CD14-positive monocyte (primary cell): ENCODE results near the gene L3MBTL4. TPM values are rescaled to one million over a fixed set of nuclear protein-coding genes. Genes with fewer than 3 reads are reported as not detected.

ENCODE experiments used
- DNase-seq, 3 donors: peaks; one replicate each; pipeline ENCODE4 v3.0.0-alpha.2; 2011 to 2022
- H2AFZ ChIP-seq: 2 replicates; pipeline ENCODE4 v1.6.0; 2012; ENCODE audit warnings: mild to moderate bottlenecking, low read depth, low read length, inconsistent platforms; ENCODE audit not compliant: insufficient read depth, poor library complexity, severe bottlenecking
- H3K27ac ChIP-seq, 2 donors: 1 replicate in 1 of 2; 2 replicates in 1 of 2; pipeline ENCODE4 v1.5.1; 2012 to 2013; ENCODE audit warnings: low read length in 2 of 2, control low read depth in 1 of 2, inconsistent platforms in 1 of 2, low read depth in 1 of 2, mild to moderate bottlenecking in 1 of 2
- H3K27me3 ChIP-seq, 2 donors: one replicate each; pipeline versions ENCODE4 v1.6.0 to v1.6.1; 2011 to 2013; ENCODE audit warnings: low read length in 2 of 2; ENCODE audit not compliant: control insufficient read depth in 2 of 2, insufficient read depth in 2 of 2
- H3K36me3 ChIP-seq, 2 donors: replicated peaks in 1 of 2; 1 replicate in 1 of 2; 2 replicates in 1 of 2; pipeline versions ENCODE4 v1.5.1 to v1.6.1; 2012 to 2013; ENCODE audit warnings: low read length in 2 of 2, control low read depth in 1 of 2, inconsistent platforms in 1 of 2, mild to moderate bottlenecking in 1 of 2; ENCODE audit not compliant: insufficient read depth in 2 of 2, control insufficient read depth in 1 of 2
- H3K4me1 ChIP-seq, 2 donors: 1 replicate in 1 of 2; 2 replicates in 1 of 2; pipeline versions ENCODE4 v1.5.1 to v1.6.1; 2012 to 2013; ENCODE audit warnings: low read length in 2 of 2, control low read depth in 1 of 2, inconsistent platforms in 1 of 2, mild to moderate bottlenecking in 1 of 2, moderate library complexity in 1 of 2; ENCODE audit not compliant: insufficient read depth in 2 of 2, control insufficient read depth in 1 of 2
- H3K4me2 ChIP-seq: replicated peaks from 2 replicates; pipeline ENCODE3; 2012; ENCODE audit warnings: low read length, moderate library complexity, mild to moderate bottlenecking; ENCODE audit not compliant: poor library complexity, severe bottlenecking; ENCODE audit errors: extremely low read depth
- H3K4me3 ChIP-seq, 3 experiments: fragments of 200-600 bp in 1 of 3; sonication (generic) in 1 of 3; replicated peaks in 1 of 3; 1 replicate in 2 of 3; 2 replicates in 1 of 3; pipeline ENCODE4 v1.5.1; 2011 to 2013; ENCODE audit warnings: low read length in 3 of 3, mild to moderate bottlenecking in 3 of 3, control low read depth in 2 of 3, low read depth in 2 of 3, inconsistent platforms in 1 of 3, moderate library complexity in 1 of 3
- H3K79me2 ChIP-seq: 2 replicates; pipeline ENCODE4 v1.6.0; 2012; ENCODE audit warnings: mild to moderate bottlenecking, control low read depth, inconsistent platforms, low read length, moderate library complexity; ENCODE audit not compliant: insufficient read depth
- H3K9ac ChIP-seq: 2 replicates; pipeline ENCODE4 v1.6.0; 2017; ENCODE audit warnings: low read length, mild to moderate bottlenecking; ENCODE audit not compliant: insufficient read depth, poor library complexity, severe bottlenecking
- H3K9me3 ChIP-seq, 2 donors: replicated peaks in 1 of 2; 1 replicate in 1 of 2; 2 replicates in 1 of 2; pipeline versions ENCODE4 v1.5.1 to v1.6.1; 2012 to 2013; ENCODE audit warnings: low read length in 2 of 2, control low read depth in 1 of 2; ENCODE audit not compliant: control insufficient read depth in 1 of 2, insufficient read depth in 1 of 2
- H4K20me1 ChIP-seq: 2 replicates; pipeline ENCODE4 v1.6.0; 2012; ENCODE audit warnings: mild to moderate bottlenecking, low read length, control low read depth, moderate library complexity; ENCODE audit not compliant: insufficient read depth
- H3K27ac Mint-ChIP-seq, 7 donors: one replicate each; pipeline ENCODE4 v1.8.0; 2020; ENCODE audit warnings: mild to moderate bottlenecking in 7 of 7, mixed read lengths in 7 of 7, moderate library complexity in 6 of 7, inconsistent platforms in 2 of 7
- H3K27me3 Mint-ChIP-seq, 3 donors: one replicate each; pipeline ENCODE4 v1.8.0; 2021 to 2022; ENCODE audit warnings: low read depth in 3 of 3, mild to moderate bottlenecking in 3 of 3, mixed read lengths in 3 of 3, moderate library complexity in 3 of 3, inconsistent platforms in 1 of 3
- H3K36me3 Mint-ChIP-seq, 2 donors: one replicate each; pipeline ENCODE4 v1.8.0; 2020; ENCODE audit warnings: mixed read lengths in 2 of 2, inconsistent platforms in 1 of 2, mild to moderate bottlenecking in 1 of 2
- H3K4me1 Mint-ChIP-seq: one replicate; pipeline ENCODE4 v1.8.0; 2020; ENCODE audit warnings: mild to moderate bottlenecking, mixed read lengths
- H3K4me3 Mint-ChIP-seq, 2 donors: one replicate each; pipeline ENCODE4 v1.8.0; 2020; ENCODE audit warnings: mild to moderate bottlenecking in 2 of 2, mixed read lengths in 2 of 2, moderate library complexity in 1 of 2
- H3K9me3 Mint-ChIP-seq, 7 donors: one replicate each; pipeline ENCODE4 v1.8.0; 2020 to 2022; ENCODE audit warnings: mixed read lengths in 7 of 7, mild to moderate bottlenecking in 6 of 7, moderate library complexity in 6 of 7, inconsistent platforms in 2 of 7
- WGBS: methylation state at CpG from one replicate; pipeline ENCODE4 v1.1.5; 2013; ENCODE audit warnings: missing lambda C conversion rate; ENCODE audit not compliant: insufficient coverage; 5-methylcytosine and 5-hydroxymethylcytosine counted together
- intact Hi-C, 2 donors: fragments of 100-400 bp; cut with micrococcal nuclease; formaldehyde crosslinking; loops; one replicate each; pipeline versions ENCODE4 v1.15.0 to v1.15.1; 2023
- polyA plus RNA-seq, 3 donors: library from polyadenylated mRNA; depleted of rRNA in 1 of 3; unstranded in 2 of 3; stranded (reverse) in 1 of 3; fragments of 300-500 nt in 2 of 3; fragments of >200 nt in 1 of 3; fragmentation: Illumina TruSeq in 2 of 3; gene quantifications; 1 replicate in 2 of 3; 2 replicates in 1 of 3; pipeline ENCODE4 v1.2.3, GENCODE V29; 2012 to 2021
- TF ChIP-seq, protein P1 (sequence below): fragments of 200-600 bp; IDR thresholded peaks from one replicate; pipeline ENCODE4 v1.8.0; 2022; ENCODE audit warnings: antibody characterized with exemption, mild to moderate bottlenecking

The L3MBTL4 gene
- polyA plus RNA-seq, 3 donors: 0.55 to 1.2 (median 0.72) TPM

GRCh38 chr18:5967007-5967406 is 447.7 kb downstream of the L3MBTL4 start:
- H3K4me2 ChIP-seq: no peak overlapping the region
- H3K27ac Mint-ChIP-seq: no peak overlapping the region
- no peak overlapping the region for H3K9ac ChIP-seq
- H2AFZ ChIP-seq: no peak overlapping the region
- intact Hi-C loops: loop anchor here in 1 of 2 donors (10.0 kb wide), 1 partner anchor 62 kb away; no protein-coding TSS in a partner anchor
- no peaks in the 10 kb centered on the region for H4K20me1 ChIP-seq
- no peak overlapping the region for H3K27ac ChIP-seq
- peaks cover 0 to 3% (median 3%) of the 10 kb centered on the region in 3 donors for H3K27me3 Mint-ChIP-seq
- no peak for DNase-seq
- TF ChIP-seq, protein P1, sequence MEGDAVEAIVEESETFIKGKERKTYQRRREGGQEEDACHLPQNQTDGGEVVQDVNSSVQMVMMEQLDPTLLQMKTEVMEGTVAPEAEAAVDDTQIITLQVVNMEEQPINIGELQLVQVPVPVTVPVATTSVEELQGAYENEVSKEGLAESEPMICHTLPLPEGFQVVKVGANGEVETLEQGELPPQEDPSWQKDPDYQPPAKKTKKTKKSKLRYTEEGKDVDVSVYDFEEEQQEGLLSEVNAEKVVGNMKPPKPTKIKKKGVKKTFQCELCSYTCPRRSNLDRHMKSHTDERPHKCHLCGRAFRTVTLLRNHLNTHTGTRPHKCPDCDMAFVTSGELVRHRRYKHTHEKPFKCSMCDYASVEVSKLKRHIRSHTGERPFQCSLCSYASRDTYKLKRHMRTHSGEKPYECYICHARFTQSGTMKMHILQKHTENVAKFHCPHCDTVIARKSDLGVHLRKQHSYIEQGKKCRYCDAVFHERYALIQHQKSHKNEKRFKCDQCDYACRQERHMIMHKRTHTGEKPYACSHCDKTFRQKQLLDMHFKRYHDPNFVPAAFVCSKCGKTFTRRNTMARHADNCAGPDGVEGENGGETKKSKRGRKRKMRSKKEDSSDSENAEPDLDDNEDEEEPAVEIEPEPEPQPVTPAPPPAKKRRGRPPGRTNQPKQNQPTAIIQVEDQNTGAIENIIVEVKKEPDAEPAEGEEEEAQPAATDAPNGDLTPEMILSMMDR: no peak
- H3K36me3 Mint-ChIP-seq: no peaks in the 10 kb centered on the region
- no peak overlapping the region for H3K4me3 ChIP-seq
- no peaks in the 10 kb centered on the region for H3K9me3 ChIP-seq
- H3K79me2 ChIP-seq: no peaks in the 10 kb centered on the region
- WGBS: 96% methylated on average over 6 of the region's 8 CpGs
- H3K36me3 ChIP-seq: no peaks in the 10 kb centered on the region
- no peaks in the 10 kb centered on the region for H3K4me1 Mint-ChIP-seq
- H3K9me3 Mint-ChIP-seq: peaks cover 0 to 2% (median 0%) of the 10 kb centered on the region in 7 donors
- H3K4me1 ChIP-seq: no peaks in the 10 kb centered on the region
- H3K27me3 ChIP-seq: no peaks in the 10 kb centered on the region
- H3K4me3 Mint-ChIP-seq: no peak overlapping the region

DNA sequence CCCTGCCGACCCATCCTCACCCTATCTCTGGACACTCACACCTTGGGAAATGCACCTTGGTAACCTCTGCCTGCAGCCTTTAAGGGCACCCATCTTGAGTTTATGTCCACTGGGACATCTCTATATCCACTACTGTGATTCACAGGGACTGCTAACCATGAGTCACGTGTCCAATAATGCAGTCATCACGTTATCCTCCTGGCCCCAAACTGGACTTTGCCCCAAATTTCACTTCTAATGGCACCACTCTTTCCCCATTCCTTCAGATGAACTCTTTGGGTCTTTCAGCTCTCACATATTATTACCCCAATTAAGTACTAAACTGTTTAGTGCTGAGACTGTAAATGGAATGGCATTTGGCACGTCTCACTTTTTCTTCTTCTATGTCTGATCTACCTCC is 448.2 kb downstream of the L3MBTL4 start:
- no peaks in the 10 kb centered on the region for H3K36me3 Mint-ChIP-seq
- Histone ChIP-seq H3K4me2 (no peak overlapping the region), H3K27ac (no peak overlapping the region), H2AFZ (no peak overlapping the region), H3K9me3 (no peaks in the 10 kb centered on the region), H3K9ac (no peak overlapping the region), H3K79me2 (no peaks in the 10 kb centered on the region), H4K20me1 (no peaks in the 10 kb centered on the region), H3K4me3 (no peak overlapping the region), H3K4me1 (no peaks in the 10 kb centered on the region), H3K27me3 (no peaks in the 10 kb centered on the region), H3K36me3 (no peaks in the 10 kb centered on the region)
- intact Hi-C loops: loop anchor here in 1 of 2 donors (10.0 kb wide), 1 partner anchor 62 kb away; no protein-coding TSS in a partner anchor
- no peaks in the 10 kb centered on the region for H3K4me1 Mint-ChIP-seq
- WGBS: 86% methylated on average over 3 of the region's 4 CpGs
- DNase-seq: no peak
- peaks cover 0 to 3% (median 3%) of the 10 kb centered on the region in 3 donors for H3K27me3 Mint-ChIP-seq
- H3K9me3 Mint-ChIP-seq: peaks cover 0 to 2% (median 0%) of the 10 kb centered on the region in 7 donors
- TF ChIP-seq, protein P1: no peak
- H3K4me3 Mint-ChIP-seq: no peak overlapping the region
- no peak overlapping the region for H3K27ac Mint-ChIP-seq
